HEK293T (cell line): ENCODE data around the gene YPEL1.

ENCODE experiments used
- CTCF ChIA-PET: fragments of 350-600 bp; formaldehyde crosslinking; extraction: SDS; loops from one replicate; lab custom pipeline; 2021; ENCODE audit warnings: antibody characterized with exemption, inconsistent platforms; lab: Yijun Ruan, JAX
- POLR2A ChIA-PET: fragments of 350-600 bp; formaldehyde crosslinking; extraction: SDS; loops from one replicate; lab custom pipeline; 2020; ENCODE audit warnings: antibody characterized with exemption, inconsistent platforms; lab: Yijun Ruan, JAX
- DNase-seq: peaks from one replicate; pipeline ENCODE4 v3.0.0; 2012; ENCODE audit warnings: mixed read lengths; ENCODE audit errors: extremely low spot score
- ARNT ChIP-seq: fragments of 450-650 bp; IDR thresholded peaks from 2 replicates; pipeline ENCODE4 v1.6.1; 2017; ENCODE audit warnings: mild to moderate bottlenecking
- BHLHE40 ChIP-seq: fragments of 450-650 bp; IDR thresholded peaks from 2 replicates; pipeline ENCODE4 v1.6.1; 2016; ENCODE audit warnings: mild to moderate bottlenecking, moderate library complexity, borderline replicate concordance
- CTBP1 ChIP-seq: fragments of 450-650 bp; IDR thresholded peaks from 2 replicates; pipeline ENCODE4 v1.6.1; 2016; ENCODE audit warnings: borderline replicate concordance
- ELF4 ChIP-seq: fragments of 450-650 bp; IDR thresholded peaks from 2 replicates; pipeline ENCODE4 v1.6.1; 2017; ENCODE audit warnings: antibody characterized with exemption
- FOXA1 ChIP-seq: fragments of 450-650 bp; IDR thresholded peaks from 2 replicates; pipeline ENCODE4 v1.6.1; 2016; ENCODE audit warnings: mild to moderate bottlenecking
- FOXK2 ChIP-seq: fragments of 450-650 bp; IDR thresholded peaks from 2 replicates; pipeline ENCODE4 v1.6.1; 2016; ENCODE audit warnings: mild to moderate bottlenecking
- FOXM1 ChIP-seq: fragments of 450-650 bp; IDR thresholded peaks from 2 replicates; pipeline ENCODE4 v1.6.1; 2017; ENCODE audit warnings: mild to moderate bottlenecking, borderline replicate concordance
- HDGF ChIP-seq: fragments of 450-650 bp; IDR thresholded peaks from 2 replicates; pipeline ENCODE4 v1.6.1; 2017; ENCODE audit warnings: antibody characterized with exemption, borderline replicate concordance
- L3MBTL2 ChIP-seq: fragments of 450-650 bp; conservative IDR thresholded peaks from 2 replicates; pipeline ENCODE4 v1.6.1; 2016; ENCODE audit warnings: mild to moderate bottlenecking
- LEF1 ChIP-seq: fragments of 450-650 bp; IDR thresholded peaks from 2 replicates; pipeline ENCODE4 v1.6.1; 2017; ENCODE audit warnings: mild to moderate bottlenecking, borderline replicate concordance
- NFRKB ChIP-seq: fragments of 450-650 bp; IDR thresholded peaks from 2 replicates; pipeline ENCODE4 v1.6.1; 2016; ENCODE audit warnings: mild to moderate bottlenecking, moderate library complexity
- PKNOX1 ChIP-seq: fragments of 450-650 bp; IDR thresholded peaks from 2 replicates; pipeline ENCODE4 v1.6.1; 2016
- SP1 ChIP-seq: fragments of 450-650 bp; IDR thresholded peaks from 2 replicates; pipeline ENCODE4 v1.6.1; 2017
- SUZ12 ChIP-seq: fragments of 450-650 bp; IDR thresholded peaks from 2 replicates; pipeline ENCODE4 v1.6.1; 2016; ENCODE audit warnings: mild to moderate bottlenecking
- TARDBP ChIP-seq: fragments of 450-650 bp; IDR thresholded peaks from 2 replicates; pipeline ENCODE4 v1.6.1; 2016
- ZNF384 ChIP-seq: fragments of 450-650 bp; IDR thresholded peaks from 2 replicates; pipeline ENCODE4 v1.6.1; 2016

The YPEL1 gene

DNA sequence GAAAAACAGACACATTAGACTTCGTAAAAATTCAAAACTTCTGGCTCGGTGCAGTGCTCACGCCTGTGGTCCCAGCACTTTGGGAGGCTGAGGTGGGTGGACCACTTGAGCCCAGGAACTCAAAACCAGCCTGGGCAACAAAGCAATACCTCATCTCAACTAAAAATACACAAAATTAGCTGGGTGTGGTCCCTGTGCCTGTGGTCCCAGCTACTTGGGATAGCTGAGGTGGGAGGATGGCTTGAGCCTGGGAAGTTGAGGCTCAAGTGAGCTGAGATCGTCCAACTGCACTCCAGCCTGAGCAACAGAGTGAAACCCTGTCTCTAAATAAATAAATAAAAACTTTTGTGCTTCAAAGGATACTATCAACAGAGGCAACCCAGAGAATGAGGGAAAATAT, 23.7 kb downstream of the YPEL1 start:
- ChIA-PET CTCF (interaction anchor here (1.1 kb wide), 1 partner anchor 227 kb away, joined by 4 read pairs; no protein-coding TSS in a partner anchor), POLR2A (no interaction called here)
- no peak for DNase-seq
- TF ChIP-seq SUZ12 (no peak), FOXA1 (no peak), SP1 (no peak), L3MBTL2 (no peak), HDGF (no peak), BHLHE40 (no peak), LEF1 (no peak)

GRCh38 chr22:21710156-21710555, 25.4 kb downstream of the YPEL1 start:
- POLR2A ChIA-PET = no interaction called here
- DNase-seq = no peak
- CTCF ChIA-PET = no interaction called here
- TF ChIP-seq LEF1 = no peak
- TF ChIP-seq ZNF384 = no peak
- no peak for TF ChIP-seq ELF4
- no peak for TF ChIP-seq TARDBP
- TF ChIP-seq FOXK2 = no peak
- TF ChIP-seq FOXA1 = no peak
- TF ChIP-seq ARNT = no peak
- no peak for TF ChIP-seq L3MBTL2
- no peak for TF ChIP-seq PKNOX1
- TF ChIP-seq FOXM1 = no peak
- no peak for TF ChIP-seq HDGF
- TF ChIP-seq NFRKB = no peak
- TF ChIP-seq CTBP1 = no peak
- no peak for TF ChIP-seq SUZ12
- TF ChIP-seq BHLHE40 = no peak

DNA sequence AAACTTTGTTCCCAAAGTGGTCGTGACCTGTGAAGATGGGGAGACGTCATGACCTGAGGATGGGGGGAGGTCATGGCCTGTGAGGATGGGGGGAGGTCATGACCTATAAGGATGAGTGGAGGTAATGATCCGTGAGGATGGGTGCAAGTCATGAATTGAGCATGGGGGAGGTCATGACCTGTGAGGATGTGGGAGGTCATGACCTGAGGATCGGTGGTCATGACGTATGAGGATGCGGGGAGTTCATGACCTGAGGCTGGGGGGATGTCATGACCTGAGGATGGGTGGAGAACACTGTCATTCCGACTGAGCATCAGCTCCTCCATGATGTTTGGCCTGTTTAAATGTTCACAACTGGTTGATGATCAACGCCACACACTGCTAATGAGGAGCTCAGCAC, 25.9 kb downstream of the YPEL1 start:
- POLR2A ChIA-PET = no interaction called here
- no peak for DNase-seq
- TF ChIP-seq ZNF384 (no peak), L3MBTL2 (no peak), SUZ12 (no peak), CTBP1 (no peak), PKNOX1 (no peak), ELF4 (no peak), TARDBP (no peak), FOXA1 (no peak), BHLHE40 (no peak), FOXM1 (no peak), SP1 (no peak), HDGF (no peak), ARNT (no peak)
- CTCF ChIA-PET = no interaction called here

- CTCF ChIA-PET = interaction anchor here (0.6 kb wide), 1 partner anchor 195 kb away, joined by 6 read pairs; no protein-coding TSS in a partner anchor
- DNase-seq = no peak
- TF ChIP-seq SUZ12 (no peak), ELF4 (no peak), LEF1 (no peak), FOXM1 (no peak), NFRKB (no peak), FOXK2 (no peak), PKNOX1 (no peak)
- POLR2A ChIA-PET = interaction anchor here (1.1 kb wide), 1 partner anchor 27 kb away, joined by 4 read pairs; the partner anchor contains the start of gene YPEL1
These were observed 26.6 kb downstream of the YPEL1 start for GRCh38 chr22:21708960-21709359.

DNA sequence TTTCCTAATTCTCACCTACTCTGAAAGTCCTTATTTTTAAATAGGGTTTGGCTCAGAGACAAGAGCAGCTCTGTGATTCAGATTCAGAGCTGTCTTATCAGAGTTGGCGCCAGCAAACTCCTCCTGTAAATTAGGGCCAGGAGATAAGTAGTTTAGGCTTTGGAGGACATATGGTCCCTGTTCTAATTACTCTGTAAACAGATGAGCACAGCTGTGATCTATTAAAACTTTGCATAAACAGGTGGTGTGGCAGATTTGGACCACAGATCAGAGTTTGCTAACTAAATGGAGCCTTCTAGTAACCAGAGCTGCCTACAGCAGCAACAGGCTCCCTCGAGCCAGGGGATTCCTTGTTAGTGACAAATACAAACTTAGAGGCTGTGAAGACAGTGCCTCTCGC, 27.9 kb downstream of the YPEL1 start:
- ChIA-PET CTCF (no interaction called here), POLR2A (interaction anchor here (0.5 to 1.1 kb wide), 2 partner anchors 8 to 28 kb away, joined by 3 to 4 read pairs; partner anchors contain the start of gene YPEL1)
- no peak for DNase-seq
- TF ChIP-seq NFRKB (no peak), FOXM1 (no peak), LEF1 (no peak), FOXK2 (no peak), TARDBP (no peak), ZNF384 (no peak), L3MBTL2 (no peak), BHLHE40 (no peak), CTBP1 (no peak), SP1 (no peak), ARNT (no peak), FOXA1 (no peak), SUZ12 (no peak), HDGF (no peak), ELF4 (no peak), PKNOX1 (no peak)

GRCh38 chr22:21703684-21704316, 31.8 kb downstream of the YPEL1 start:
- ChIA-PET CTCF (no interaction called here), POLR2A (no interaction called here)
- no peak for TF ChIP-seq SUZ12
- TF ChIP-seq ELF4 = no peak
- no peak for TF ChIP-seq ZNF384
- DNase-seq = no peak
